Measurements from ENCODE around the gene RSRP1. TPM values are rescaled to one million over a fixed set of nuclear protein-coding genes. Genes with fewer than 3 reads are reported as not detected.

Gene RSRP1
- total and polyA plus RNA-seq, 2 donors (not counting 1 experiment from before 2014, with no cell fraction given), result 387 to 482 TPM

DNA sequence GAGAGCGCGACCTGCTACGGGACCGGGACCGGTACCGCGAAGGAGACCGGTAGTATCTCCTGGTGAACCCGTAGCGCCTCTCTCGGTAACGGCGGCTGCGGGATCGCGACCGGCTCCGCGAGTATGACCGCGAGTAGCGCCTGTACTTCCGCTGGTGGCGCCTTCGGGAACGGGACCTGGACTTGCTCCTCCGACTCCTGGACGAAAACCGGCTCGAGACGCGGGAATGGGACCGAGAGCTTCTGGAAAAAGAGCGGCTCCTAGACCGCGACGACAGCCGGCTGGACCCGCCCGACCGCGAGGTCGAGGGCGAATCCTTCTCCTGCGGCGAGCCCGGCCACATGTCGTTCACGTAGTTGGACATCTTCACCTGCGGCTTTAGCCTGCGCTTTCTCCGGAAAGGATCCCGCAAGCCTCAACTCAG is 642 bp downstream of the RSRP1 start:
- Histone ChIP-seq H3K36me3 (replicated peaks in 1 of 2; ENCODE audit: control extremely low read depth in 1 of 2, control insufficient read depth in 1 of 2, extremely low read depth in 1 of 2, insufficient read depth in 2 of 2, low read length in 1 of 2) (peaks cover 10 to 48% of the 10 kb centered on the region in 2 experiments), H3K9ac (ENCODE audit: low read length) (peak overlapping the region; percentile 98), H3K4me3 (ENCODE audit: control extremely low read depth in 1 of 5, extremely low read depth in 1 of 5, insufficient read depth in 1 of 5, low read depth in 2 of 5, low read length in 4 of 5) (peak overlapping the region; percentile 91 to 99 (median 96)), H4K20me1 (ENCODE audit: control insufficient read depth, insufficient read depth, low read length, poor library complexity, severe bottlenecking) (peaks cover 37% of the 10 kb centered on the region), H2AFZ (ENCODE audit: insufficient read depth, low read depth, low read length, poor library complexity, severe bottlenecking) (no peak overlapping the region), H3K9me3 (ENCODE audit: control extremely low read depth in 1 of 3, control insufficient read depth in 2 of 3, insufficient read depth in 1 of 3, low read length in 2 of 3) (no peaks in the 10 kb centered on the region), H3K27ac (ENCODE audit: low read length in 2 of 2) (peak overlapping the region; percentile 97 to 99), H3K4me2 (replicated peaks; ENCODE audit: low read depth, low read length, poor library complexity, severe bottlenecking) (peak overlapping the region; percentile 82), H3K4me1 (ENCODE audit: control insufficient read depth in 2 of 2, insufficient read depth in 2 of 2, low read length in 2 of 2) (peaks cover 25 to 26% of the 10 kb centered on the region in 2 donors), H3K79me2 (ENCODE audit: control insufficient read depth, insufficient read depth, low read length) (peaks cover 28% of the 10 kb centered on the region), H3K27me3 (replicated peaks in 1 of 4; ENCODE audit: control extremely low read depth in 1 of 4, control insufficient read depth in 3 of 4, insufficient read depth in 4 of 4, low read length in 3 of 4) (no peaks in the 10 kb centered on the region)
- H3K4me1 Mint-ChIP-seq, result peaks cover 45% of the 10 kb centered on the region
- ATAC-seq (ENCODE audit: low read depth) (no peak), DNase-seq (no peak)
- POLR2A ChIA-PET, result interaction anchor here (0.5 to 1.5 kb wide), 4 partner anchors 14 to 317 kb away, joined by 3 to 16 read pairs (median 6); partner anchors contain the start of genes RUNX3 and SYF2
- no peaks in the 10 kb centered on the region for H3K27me3 Mint-ChIP-seq
- TF ChIP-seq, protein P1, sequence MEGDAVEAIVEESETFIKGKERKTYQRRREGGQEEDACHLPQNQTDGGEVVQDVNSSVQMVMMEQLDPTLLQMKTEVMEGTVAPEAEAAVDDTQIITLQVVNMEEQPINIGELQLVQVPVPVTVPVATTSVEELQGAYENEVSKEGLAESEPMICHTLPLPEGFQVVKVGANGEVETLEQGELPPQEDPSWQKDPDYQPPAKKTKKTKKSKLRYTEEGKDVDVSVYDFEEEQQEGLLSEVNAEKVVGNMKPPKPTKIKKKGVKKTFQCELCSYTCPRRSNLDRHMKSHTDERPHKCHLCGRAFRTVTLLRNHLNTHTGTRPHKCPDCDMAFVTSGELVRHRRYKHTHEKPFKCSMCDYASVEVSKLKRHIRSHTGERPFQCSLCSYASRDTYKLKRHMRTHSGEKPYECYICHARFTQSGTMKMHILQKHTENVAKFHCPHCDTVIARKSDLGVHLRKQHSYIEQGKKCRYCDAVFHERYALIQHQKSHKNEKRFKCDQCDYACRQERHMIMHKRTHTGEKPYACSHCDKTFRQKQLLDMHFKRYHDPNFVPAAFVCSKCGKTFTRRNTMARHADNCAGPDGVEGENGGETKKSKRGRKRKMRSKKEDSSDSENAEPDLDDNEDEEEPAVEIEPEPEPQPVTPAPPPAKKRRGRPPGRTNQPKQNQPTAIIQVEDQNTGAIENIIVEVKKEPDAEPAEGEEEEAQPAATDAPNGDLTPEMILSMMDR (IDR thresholded peaks at IDR 0.05), result no peak
- no peak for TF ChIP-seq EZH2 (IDR thresholded peaks at IDR 0.05; ENCODE audit: borderline replicate concordance, insufficient read depth, low read depth, low read length, poor library complexity, severe bottlenecking)
- intact Hi-C loops (cut with micrococcal nuclease), result loop anchor here (1.0 to 10.0 kb wide), 8 partner anchors 7 to 603 kb away; partner anchors contain the start of genes MAN1C1, MTFR1L, SRRM1 and SYF2
- H3K27ac Mint-ChIP-seq, result peak overlapping the region; percentile 100
- no peaks in the 10 kb centered on the region for H3K9me3 Mint-ChIP-seq (ENCODE audit: insufficient read depth)
- under 1% methylated on average over 53 of the region's 53 CpGs for WGBS (ENCODE audit: insufficient coverage)
- CTCF ChIA-PET, result no interaction called here
- H3K4me3 Mint-ChIP-seq, result peak overlapping the region; percentile 99
